Testis (tissue), 3 donors: Measurements from ENCODE around the gene LMAN2L. TPM values are rescaled to one million over a fixed set of nuclear protein-coding genes. Genes with fewer than 3 reads are reported as not detected.

ENCODE experiments used
- DNase-seq: peaks from one replicate; pipeline ENCODE4 v3.0.0-alpha.2; 2019
- H3K27ac ChIP-seq, 2 donors: fragments of 200-600 bp; sonication (generic); one replicate each; pipeline ENCODE4 v1.5.1; 2019
- H3K27me3 ChIP-seq: fragments of 200-600 bp; sonication (generic); one replicate; pipeline ENCODE4 v1.5.1; 2019
- H3K36me3 ChIP-seq: fragments of 200-600 bp; sonication (generic); one replicate; pipeline ENCODE4 v1.5.1; 2017; ENCODE audit warnings: low read depth; ENCODE audit errors: missing control alignments
- H3K4me1 ChIP-seq: fragments of 200-600 bp; sonication (generic); one replicate; pipeline ENCODE4 v1.5.1; 2019
- H3K4me3 ChIP-seq, 2 donors: fragments of 200-600 bp; sonication (generic); one replicate each; pipeline ENCODE4 v1.5.1; 2017 to 2019
- H3K9me3 ChIP-seq: fragments of 200-600 bp; sonication (generic); one replicate; pipeline ENCODE4 v1.5.1; 2017
- POLR2A ChIP-seq: fragments of 450-650 bp; IDR thresholded peaks from one replicate; pipeline ENCODE4 v1.6.1; 2017; ENCODE audit warnings: antibody characterized with exemption, mild to moderate bottlenecking, moderate library complexity
- WGBS, 2 donors: methylation state at CpG; one replicate each; pipeline ENCODE4 v1.1.5; 2018; 5-methylcytosine and 5-hydroxymethylcytosine counted together
- intact Hi-C: fragments of 100-400 bp; cut with DNase I; formaldehyde crosslinking; loops from one replicate; pipeline ENCODE4 v1.15.1; 2023; ENCODE audit warnings: low total_unique reads
- polyA plus RNA-seq: library from polyadenylated mRNA; stranded (reverse); fragments of 350-450 nt; fragmentation: Illumina TruSeq; extraction: RNeasy Lipid Tissue Mini Kit (QIAGEN cat#74804); gene quantifications from one replicate; pipeline ENCODE4 v1.2.3, GENCODE V29; 2014; ENCODE audit warnings: low read depth, low replicate concordance; ENCODE audit not compliant: insufficient read depth
- total RNA-seq, 2 donors: library from RNA; depleted of rRNA; stranded (reverse); fragments of >200 nt; gene quantifications; one replicate each; pipeline ENCODE4 v1.2.3, GENCODE V29; 2016
- TF ChIP-seq, protein P1 (sequence below), 3 experiments: fragments of 450-650 bp in 2 of 3; fragments of 200-600 bp in 1 of 3; sonication (generic) in 1 of 3; IDR thresholded peaks; one replicate each; pipeline ENCODE4 v1.5.1; 2016 to 2019; ENCODE audit warnings: antibody characterized with exemption in 3 of 3, mild to moderate bottlenecking in 2 of 3, moderate library complexity in 1 of 3

Gene LMAN2L
- total and polyA plus RNA-seq, 3 donors from 2014 or later, result 24.2 to 25.2 (median 24.5) TPM

DNA sequence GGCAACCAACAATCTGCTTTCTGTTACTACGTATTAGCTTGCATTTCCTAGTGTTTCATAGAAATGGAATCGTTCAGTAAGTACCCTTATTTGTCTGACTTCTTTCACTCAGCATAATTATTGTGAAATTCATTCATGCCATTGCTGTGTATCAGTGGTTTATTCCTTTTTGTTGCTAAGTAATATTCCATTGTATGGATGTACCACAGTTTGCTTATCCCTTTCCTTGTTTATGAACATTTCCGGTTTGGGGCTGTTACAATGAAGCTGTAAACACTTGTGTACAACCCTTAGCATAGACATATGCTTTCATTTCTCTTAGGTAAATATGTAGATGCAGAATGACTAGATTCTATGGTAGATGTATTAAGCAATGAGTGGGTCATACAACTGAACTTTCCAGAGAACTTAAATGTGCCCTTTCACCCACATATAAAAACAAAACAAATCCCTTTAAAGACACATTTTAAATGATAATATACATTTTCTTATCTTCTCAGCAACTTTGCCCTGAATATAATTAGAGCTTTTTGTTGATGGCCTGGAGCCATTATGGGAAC, 75.4 kb downstream of the LMAN2L start:
- intact Hi-C loops, result no loop called here

DNA sequence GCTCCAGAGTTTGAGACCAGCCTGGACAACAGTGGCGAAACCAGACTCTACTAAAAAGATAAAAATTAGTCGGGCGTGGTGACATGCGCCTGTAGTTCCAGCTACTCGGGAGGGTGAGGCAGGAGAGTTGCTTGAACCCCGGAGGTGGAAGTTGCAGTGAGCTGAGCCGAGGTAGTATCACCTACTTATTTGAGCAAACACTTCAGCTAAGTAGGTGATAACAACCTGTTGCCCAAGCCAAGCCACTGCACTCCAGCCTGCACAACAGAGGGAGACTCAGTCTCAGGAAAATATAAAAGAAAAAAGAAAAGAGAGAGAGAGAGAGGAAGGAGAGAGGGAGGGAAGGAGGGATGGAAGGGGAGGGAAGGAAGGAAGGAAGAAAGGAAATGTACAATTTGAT, 76.0 kb downstream of the LMAN2L start:
- WGBS, 2 donors, result 88 to 93% methylated on average over 7 of the region's 7 CpGs
- no peak overlapping the region for H3K27ac ChIP-seq
- H3K9me3 ChIP-seq, result no peaks in the 10 kb centered on the region
- DNase-seq, result no peak
- H3K4me1 ChIP-seq, result no peaks in the 10 kb centered on the region
- no peaks in the 10 kb centered on the region for H3K27me3 ChIP-seq
- intact Hi-C loops, result no loop called here
- H3K36me3 ChIP-seq, result no peaks in the 10 kb centered on the region
- TF ChIP-seq, protein P1, sequence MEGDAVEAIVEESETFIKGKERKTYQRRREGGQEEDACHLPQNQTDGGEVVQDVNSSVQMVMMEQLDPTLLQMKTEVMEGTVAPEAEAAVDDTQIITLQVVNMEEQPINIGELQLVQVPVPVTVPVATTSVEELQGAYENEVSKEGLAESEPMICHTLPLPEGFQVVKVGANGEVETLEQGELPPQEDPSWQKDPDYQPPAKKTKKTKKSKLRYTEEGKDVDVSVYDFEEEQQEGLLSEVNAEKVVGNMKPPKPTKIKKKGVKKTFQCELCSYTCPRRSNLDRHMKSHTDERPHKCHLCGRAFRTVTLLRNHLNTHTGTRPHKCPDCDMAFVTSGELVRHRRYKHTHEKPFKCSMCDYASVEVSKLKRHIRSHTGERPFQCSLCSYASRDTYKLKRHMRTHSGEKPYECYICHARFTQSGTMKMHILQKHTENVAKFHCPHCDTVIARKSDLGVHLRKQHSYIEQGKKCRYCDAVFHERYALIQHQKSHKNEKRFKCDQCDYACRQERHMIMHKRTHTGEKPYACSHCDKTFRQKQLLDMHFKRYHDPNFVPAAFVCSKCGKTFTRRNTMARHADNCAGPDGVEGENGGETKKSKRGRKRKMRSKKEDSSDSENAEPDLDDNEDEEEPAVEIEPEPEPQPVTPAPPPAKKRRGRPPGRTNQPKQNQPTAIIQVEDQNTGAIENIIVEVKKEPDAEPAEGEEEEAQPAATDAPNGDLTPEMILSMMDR (IDR thresholded peaks at IDR 0.05), result no peak
- no peak for TF ChIP-seq POLR2A
- H3K4me3 ChIP-seq, result no peak overlapping the region

More for the DNA sequence above, 75.4 kb downstream of the LMAN2L start:
- DNase-seq, result no peak
- Histone ChIP-seq H3K27me3 (no peaks in the 10 kb centered on the region), H3K4me1 (no peaks in the 10 kb centered on the region), H3K9me3 (no peaks in the 10 kb centered on the region), H3K4me3 (no peak overlapping the region), H3K36me3 (no peaks in the 10 kb centered on the region), H3K27ac (no peak overlapping the region)
- 89 to 91% methylated on average over 3 of the region's 3 CpGs for WGBS, 2 donors
- TF ChIP-seq, protein P1 (IDR thresholded peaks at IDR 0.05), result no peak
- TF ChIP-seq POLR2A, result no peak

DNA sequence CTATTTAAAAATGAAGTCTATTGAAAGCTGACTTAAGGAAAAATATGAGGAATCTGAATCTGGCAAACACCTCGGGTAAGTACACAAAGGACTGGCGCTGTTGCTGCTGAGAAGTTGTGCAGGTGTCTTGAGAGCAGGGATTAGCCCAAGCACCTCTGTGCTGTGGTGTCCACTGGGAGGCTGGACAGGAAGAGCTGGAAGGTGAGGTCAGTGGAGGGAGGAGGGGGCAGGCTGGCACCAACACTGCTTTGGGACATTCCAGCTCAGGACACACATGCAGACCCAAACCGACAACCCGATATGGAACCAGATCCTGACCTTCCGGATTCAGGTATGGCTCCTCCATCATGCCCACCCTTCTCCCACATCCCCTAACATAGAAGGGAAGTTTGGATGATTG, 76.7 kb downstream of the LMAN2L start:
- intact Hi-C loops, result no loop called here
- TF ChIP-seq, protein P1 (IDR thresholded peaks at IDR 0.05), result no peak
- no peak for TF ChIP-seq POLR2A
- H3K36me3 ChIP-seq, result no peaks in the 10 kb centered on the region
- H3K27ac ChIP-seq, result no peak overlapping the region
- no peaks in the 10 kb centered on the region for H3K4me1 ChIP-seq
- H3K27me3 ChIP-seq, result no peaks in the 10 kb centered on the region
- WGBS, 2 donors, result 90 to 93% methylated on average over 5 of the region's 5 CpGs
- H3K4me3 ChIP-seq, result no peak overlapping the region
- no peaks in the 10 kb centered on the region for H3K9me3 ChIP-seq
- no peak for DNase-seq

DNA sequence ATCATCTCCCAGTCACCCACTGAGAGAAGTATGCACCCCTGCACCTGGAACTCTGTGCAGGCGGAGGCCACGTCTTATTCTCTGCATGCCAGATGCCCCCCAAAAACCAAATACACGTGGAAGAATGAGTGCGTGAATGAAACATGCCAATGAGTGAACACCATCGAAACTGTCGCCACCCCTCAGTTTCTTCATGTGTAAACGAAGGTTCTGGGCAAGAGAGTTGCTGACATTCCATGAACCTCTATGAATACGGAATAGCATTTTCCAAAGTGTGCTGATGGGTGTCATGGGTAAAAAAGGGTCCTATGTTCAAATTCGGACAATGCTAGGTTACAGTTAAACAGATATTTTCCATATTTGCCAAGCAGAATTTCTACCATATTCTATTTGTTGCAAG, 77.5 kb downstream of the LMAN2L start:
- Histone ChIP-seq H3K27me3 (no peaks in the 10 kb centered on the region), H3K4me1 (no peaks in the 10 kb centered on the region), H3K27ac (no peak overlapping the region), H3K36me3 (no peaks in the 10 kb centered on the region), H3K9me3 (no peaks in the 10 kb centered on the region), H3K4me3 (no peak overlapping the region)
- no peak for DNase-seq
- no peak for TF ChIP-seq POLR2A
- TF ChIP-seq, protein P1 (IDR thresholded peaks at IDR 0.05), result no peak
- WGBS, 2 donors, result 93 to 95% methylated on average over 9 of the region's 9 CpGs
- intact Hi-C loops, result no loop called here

DNA sequence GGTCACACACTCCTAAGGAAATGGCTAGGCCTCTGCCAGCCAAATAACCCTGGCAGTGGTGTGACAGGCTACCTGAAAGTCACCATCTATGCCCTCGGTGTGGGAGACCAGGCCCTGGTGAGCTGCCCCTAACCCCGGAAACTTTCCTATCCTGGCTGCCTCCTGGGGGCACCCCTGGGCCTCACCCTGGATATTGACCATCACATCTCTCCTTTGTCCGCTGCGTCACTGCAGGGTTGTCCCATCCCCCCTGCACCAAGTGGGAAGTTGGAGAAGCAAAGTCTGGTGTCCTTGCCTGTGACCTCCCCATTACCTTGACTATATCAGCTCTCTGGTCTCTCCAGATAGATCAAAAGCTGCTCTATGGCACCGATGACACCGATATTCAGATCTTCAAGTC, 78.5 kb downstream of the LMAN2L start:
- Histone ChIP-seq H3K27me3 (no peaks in the 10 kb centered on the region), H3K9me3 (no peaks in the 10 kb centered on the region), H3K36me3 (no peaks in the 10 kb centered on the region), H3K4me3 (no peak overlapping the region), H3K27ac (no peak overlapping the region), H3K4me1 (no peaks in the 10 kb centered on the region)
- 88 to 91% methylated on average over 6 of the region's 6 CpGs for WGBS, 2 donors
- no peak for DNase-seq
- intact Hi-C loops, result no loop called here
- no peak for TF ChIP-seq POLR2A
- TF ChIP-seq, protein P1 (IDR thresholded peaks at IDR 0.05), result no peak
